Activated naive CD4-positive, alpha-beta T cell treated with Interleukin-2 at 50 U/mL for 16 hours (primary cell): Measurements from ENCODE around the gene APOBEC3G.
"Not testable (repeated sequence)": the region's sequence is repeated elsewhere in the genome, so short reads cannot be mapped to it uniquely, and the experiment has no call there.

Experiments
- DNase-seq: peaks from one replicate; pipeline ENCODE4 v3.0.0-alpha.2; 2020

The APOBEC3G gene

DNA sequence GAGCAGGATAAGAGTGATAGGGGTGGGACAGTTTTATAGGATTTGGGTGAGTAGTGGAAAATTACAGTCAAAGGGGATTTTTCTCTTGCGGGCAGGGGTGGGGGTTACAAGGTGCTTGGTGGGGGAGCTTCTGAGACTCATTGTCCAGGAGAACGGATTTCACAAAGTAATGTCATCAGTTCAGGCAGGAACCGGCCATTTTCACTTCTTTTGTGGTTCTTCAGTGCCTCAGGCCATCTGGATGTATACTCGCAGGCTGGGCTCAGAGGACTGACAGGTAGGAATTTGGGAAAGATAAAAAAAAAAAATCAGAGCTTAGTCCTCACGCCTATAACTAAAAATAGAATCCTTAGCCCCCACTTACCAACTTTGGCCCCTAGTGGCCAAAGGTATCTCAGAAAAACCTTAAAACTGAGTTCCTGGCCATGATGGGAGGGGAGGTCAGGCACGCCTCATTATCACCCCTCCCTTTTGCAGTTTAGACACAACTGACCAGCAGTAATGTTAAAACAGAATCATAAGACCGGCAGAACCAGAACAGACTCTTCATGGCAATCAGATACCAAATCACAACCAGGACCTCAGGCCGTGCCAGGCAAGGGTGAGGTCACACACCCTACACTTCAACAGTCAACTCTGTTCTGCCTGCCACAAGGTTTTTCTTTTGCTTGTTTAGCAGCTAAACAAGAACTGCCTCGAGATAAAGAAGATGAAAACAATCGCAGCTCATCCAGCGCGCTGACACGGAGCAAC, 8.9 kb upstream of the APOBEC3G start:
- DNase-seq = no peak

- DNase-seq = no peak
These were observed 6.9 kb upstream of the APOBEC3G start for GRCh38 chr22:39070186-39070585.

GRCh38 chr22:39072581-39072981, 4.5 kb upstream of the APOBEC3G start:
- DNase-seq = not testable (repeated sequence)

- no peak for DNase-seq
These were observed 3.1 kb upstream of the APOBEC3G start for GRCh38 chr22:39073981-39074380.

DNA sequence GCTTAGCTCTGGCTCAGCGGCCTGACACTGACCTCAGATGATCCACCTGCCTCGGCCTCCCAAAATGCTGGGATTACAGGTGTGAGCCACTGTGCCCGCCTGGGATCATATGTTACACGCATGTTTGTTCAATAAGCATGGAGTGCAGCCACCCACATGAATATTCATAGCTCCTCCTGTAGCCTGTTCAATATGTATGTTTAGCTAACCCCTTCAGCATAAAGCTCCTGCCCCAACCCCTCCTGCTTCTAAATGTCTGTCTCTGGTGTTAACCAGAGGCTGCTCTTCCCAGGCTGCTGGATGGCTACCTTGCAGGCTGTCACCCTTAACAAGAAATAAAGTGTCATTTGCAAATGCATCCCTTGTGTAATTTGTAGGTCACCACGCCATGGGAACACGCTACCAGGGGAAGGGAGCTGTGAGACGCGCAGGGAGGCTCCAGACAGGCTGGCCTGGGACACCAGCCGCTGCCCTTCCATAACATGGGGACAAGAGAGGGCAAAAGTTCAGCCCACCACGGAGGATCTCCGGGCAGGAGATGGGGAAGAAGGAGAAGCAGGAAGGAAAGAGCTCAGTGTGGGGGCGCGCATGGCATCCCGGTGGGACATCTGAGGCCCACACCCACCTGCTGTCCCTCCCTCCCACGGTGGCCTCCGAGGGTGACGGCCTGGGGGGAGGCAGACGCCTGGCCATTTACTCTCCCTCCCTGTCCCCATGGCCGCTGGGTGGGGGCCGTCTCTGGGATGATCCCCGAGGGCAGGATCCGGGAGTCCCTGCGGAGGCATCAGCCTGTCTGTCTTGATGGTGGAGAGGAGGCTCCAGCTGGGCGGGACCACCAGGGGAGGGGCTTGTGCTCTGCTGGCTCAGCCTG, 685 bp upstream of the APOBEC3G start:
- DNase-seq = not testable (repeated sequence)

DNA sequence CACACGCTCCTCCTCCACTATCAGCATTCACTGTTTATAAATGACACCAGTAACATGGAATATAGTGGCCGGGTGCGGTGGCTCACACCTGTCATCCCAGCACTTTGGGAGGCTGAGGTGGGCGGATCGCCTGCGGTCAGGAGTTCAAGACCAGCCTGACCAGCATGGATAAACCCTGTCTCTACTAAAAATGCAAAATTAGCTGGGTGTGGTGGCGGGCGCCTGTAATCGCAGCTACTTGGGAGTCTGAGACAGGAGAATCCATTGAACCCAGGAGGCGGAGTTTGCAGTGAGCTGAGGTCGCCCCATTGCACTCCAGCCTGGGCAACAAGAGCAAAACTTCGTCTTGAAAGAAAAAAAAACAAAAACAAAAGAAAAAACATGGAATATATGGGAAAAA, 837 bp downstream of the APOBEC3G start:
- DNase-seq = not testable (repeated sequence)

DNA sequence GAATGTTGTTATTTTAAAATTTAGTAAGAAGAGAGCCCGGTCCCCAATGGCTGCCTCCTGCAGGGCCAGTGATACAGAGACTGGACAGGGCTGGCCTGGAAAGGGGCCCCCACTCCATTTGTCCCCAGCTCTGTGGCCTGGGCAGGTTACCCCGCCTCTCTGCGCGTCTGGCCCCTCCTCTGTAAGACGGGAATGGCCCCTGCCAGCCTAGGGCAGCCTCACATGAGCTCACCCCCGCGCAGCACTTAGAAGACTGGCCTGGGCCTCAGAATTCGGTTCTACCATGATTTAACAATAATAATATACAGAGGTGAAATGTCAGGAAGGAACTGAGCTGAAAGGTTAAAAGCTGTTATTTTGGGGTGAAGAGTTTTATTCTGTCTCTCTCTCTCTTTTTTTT, 1.3 kb downstream of the APOBEC3G start:
- DNase-seq = no peak

GRCh38 chr22:39079054-39079637, 2.1 kb downstream of the APOBEC3G start:
- DNase-seq = not testable (repeated sequence)

- no peak for DNase-seq
These were observed 3.1 kb downstream of the APOBEC3G start for GRCh38 chr22:39080052-39080762.

- no peak for DNase-seq
These were observed 3.9 kb downstream of the APOBEC3G start for GRCh38 chr22:39081016-39081415.

DNA sequence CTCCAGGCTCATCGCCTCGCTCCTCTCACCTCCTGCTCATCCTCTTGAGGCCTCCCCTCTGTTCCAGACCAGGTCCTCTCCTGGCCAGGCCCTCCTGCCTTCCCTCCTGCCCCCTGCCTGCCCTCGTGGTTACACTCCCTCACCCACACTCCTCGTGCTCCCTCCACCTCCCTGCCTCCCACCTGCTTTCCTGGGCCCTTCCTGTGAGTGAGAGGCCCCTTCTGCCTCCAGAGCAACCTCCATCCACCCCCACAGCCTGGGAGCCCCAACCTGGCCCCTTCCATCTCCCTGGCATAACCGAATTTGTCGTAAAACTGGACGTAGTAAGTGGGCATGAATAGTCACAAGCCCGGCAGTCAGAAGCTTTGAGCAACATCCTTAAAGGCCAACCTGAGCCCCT, 4.5 kb downstream of the APOBEC3G start:
- no peak for DNase-seq

DNA sequence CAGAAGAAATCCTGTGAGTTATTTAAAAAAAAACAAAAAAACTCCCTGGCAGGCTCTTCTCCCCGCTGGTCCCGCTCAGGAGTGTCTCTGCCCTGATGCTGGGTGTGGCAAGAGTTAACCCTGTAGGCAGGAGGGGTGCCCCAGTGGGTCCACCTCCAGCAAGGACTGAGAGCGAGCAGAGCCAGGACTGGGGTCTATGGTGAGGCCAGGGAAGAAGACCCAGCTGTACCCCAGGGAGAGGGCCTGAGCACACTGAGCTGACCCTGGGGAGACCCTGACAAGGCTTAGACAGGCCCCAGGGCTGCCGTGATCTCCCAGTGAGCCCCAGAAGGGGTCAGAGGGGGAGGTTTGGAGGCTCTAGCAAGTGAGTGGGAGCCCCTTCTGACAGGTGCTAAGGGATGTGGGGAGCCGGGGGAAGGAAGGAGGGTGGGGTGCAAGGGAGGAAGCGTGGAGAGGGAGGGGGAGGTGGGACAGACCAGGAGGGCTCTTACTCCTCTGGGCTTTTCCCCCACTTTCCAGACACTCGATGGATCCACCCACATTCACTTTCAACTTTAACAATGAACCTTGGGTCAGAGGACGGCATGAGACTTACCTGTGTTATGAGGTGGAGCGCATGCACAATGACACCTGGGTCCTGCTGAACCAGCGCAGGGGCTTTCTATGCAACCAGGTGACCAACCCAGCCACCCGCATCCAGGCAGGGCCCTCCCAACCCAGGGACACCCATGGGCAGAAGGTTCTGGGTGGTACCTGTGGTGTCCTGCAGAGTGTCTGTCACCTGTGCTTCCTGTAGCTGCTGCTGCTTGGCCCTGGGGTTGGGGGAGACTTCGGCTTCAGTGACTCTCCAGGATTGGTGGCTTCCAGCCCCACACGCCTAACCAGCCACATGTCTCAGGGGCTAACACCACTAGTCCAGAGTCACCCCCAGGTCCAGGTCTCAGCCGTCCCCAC, 6.4 kb downstream of the APOBEC3G start:
- no peak for DNase-seq

DNA sequence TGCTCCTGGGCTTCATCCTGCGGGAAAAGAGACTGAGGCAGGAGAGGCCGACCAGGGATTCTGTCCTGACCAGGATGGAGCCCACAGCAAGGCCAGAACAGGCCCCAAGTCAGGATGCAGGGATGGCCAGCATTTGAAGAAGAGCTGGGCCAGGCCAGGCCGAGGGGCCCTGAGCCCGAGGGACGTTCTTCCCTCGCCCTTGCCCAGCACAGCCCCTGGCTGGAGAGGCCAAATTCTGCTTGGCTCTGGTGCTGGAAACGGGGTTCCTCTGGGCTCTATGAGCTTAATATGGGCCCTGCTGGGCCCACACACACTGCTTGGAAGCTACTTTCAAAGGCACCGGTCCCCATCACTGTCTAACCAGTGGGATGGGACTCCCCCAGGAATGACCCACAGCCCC, 7.6 kb downstream of the APOBEC3G start:
- DNase-seq = no peak

DNA sequence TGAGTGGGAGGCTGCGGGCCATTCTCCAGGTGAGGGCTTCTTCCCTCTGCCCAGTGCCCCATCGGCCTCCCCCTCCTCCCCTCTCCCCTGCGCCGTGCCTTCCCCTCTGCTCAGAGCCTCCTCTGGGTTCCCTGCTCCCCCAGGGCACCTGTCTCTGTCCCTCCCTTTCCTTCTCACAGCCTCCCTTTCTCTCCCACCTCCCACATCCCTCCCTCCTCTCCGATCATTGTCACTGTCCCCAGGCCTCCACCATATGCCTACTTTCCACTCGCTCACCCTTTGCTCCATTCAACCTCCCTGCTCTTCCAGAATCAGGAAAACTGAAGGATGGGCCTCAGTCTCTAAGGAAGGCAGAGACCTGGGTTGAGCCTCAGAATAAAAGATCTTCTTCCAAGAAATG, 10.0 kb downstream of the APOBEC3G start:
- no peak for DNase-seq

DNA sequence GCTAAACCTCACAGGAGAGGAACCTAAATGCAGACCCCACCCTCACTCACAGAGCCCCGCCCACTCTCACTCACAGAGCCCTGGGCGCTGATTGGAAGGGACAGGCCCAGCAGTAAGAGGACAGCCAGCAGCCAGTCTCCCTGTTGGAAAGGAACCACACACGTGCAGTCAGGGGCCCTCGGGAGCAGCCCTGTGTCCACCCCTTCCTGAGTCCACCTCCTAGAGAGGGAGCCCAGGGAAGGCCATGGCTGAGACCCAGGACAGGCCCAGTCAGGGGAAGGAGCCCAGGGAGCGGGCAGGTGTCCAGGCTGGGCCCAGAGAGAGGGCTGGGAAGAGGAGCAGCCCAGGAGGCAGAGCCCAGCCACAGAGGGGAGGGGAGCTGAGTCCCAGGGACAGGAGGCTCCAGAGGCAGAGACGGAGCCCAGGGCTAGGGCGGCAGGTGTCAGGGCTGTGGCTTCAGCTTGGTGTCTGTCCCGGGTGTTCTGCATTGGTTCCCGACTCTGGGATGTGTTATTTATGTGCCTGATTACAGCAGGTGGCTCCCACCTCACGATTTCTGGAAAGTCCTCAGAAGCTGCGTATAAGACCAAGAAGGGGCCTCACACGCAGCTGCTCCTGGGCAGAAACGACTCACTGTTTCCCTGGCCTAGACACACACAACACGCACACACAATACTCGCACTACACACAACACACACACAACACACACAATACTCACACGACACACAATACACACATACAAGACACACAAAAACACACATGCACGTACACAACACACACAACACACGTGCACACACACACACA, 11.0 kb downstream of the APOBEC3G start:
- DNase-seq = no peak

DNA sequence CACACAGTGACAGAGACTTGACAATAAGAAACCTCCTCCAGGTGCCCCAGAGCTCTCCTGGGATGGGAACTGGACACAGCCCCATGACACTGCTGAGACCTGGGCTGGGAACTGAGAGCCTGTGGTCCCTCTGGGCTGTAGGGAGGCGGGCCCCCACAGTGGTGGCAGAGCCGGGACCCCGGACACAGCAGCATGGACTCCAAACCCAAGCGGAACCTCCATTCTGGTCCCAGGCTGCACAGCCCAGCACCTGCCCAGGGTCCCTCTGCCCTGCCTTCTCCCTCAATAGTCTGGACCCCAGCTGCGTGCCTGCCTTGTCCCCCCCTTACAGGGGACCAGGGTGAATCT, 11.6 kb downstream of the APOBEC3G start:
- DNase-seq = no peak

DNA sequence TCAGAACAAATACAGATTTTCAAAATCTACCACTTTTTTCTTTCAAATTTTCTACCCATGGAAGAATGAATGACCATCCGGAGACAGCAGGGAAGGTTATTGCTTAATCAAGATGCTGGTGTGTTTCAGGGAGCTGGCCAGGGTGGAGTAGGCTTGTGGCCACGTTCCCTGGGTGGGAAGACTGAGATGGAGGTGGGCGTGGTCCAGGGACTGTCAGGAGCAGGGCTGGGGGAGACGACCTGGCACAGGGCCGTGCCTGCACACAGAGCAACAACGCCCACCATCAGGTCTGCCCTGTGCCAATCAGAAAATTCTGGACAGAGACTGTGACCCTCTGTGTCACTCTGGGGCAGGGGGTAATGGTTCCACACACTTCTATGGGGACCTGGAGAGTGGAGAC, 12.9 kb downstream of the APOBEC3G start:
- no peak for DNase-seq

- DNase-seq = peak; percentile 86
These were observed 13.5 kb downstream of the APOBEC3G start for GRCh38 chr22:39090426-39091064.

- DNase-seq = no peak
These were observed 14.3 kb downstream of the APOBEC3G start for GRCh38 chr22:39091126-39092081.
